GM12801 (cell line): ENCODE data around the gene SHISA6.

Experiments used
- TF ChIP-seq, protein P1 (sequence below): IDR thresholded peaks from one replicate; pipeline ENCODE4 v1.5.1; 2011; ENCODE audit warnings: control low read depth; ENCODE audit not compliant: insufficient read length; ENCODE audit errors: extremely low read depth

Gene SHISA6

DNA sequence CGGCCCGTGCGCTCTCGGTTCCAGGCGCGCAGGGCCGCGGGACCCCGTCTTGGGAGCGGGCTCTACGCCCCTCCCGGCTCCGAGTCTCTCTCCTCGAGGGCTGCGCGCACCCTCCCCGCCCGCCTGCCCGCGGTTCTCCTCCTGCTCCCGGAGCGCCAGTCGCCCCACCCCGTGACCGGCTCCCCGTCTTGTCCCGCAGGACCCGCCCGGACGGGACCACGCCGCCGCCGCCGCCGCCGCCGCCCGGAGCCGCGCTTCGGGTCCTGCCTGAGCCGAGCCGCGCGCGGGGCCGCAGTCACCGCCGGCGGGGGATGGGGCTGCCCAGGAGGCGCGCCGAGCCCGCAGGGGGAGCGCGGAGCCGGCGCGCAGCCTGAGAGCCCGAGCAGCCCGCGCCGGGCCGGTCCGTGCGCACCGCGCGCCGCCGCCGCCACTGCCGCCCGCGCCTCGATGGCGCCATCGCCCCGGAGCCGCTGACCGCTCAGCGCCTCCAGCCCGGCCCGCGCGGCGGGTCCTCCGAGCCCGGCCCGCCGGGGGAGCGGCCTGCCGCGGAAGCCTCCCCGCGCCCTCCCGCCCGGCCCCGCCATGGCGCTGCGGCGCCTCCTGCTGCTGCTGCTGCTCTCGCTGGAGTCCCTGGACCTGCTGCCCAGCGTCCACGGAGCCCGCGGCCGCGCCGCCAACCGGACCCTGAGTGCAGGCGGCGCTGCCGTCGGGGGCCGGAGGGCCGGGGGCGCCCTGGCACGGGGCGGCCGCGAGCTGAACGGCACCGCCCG is at the start of gene SHISA6:
Gene SHISA6, plus strand, starts transcription at position 373 of the 770 bp plus-strand sequence.
- TF ChIP-seq, protein P1, sequence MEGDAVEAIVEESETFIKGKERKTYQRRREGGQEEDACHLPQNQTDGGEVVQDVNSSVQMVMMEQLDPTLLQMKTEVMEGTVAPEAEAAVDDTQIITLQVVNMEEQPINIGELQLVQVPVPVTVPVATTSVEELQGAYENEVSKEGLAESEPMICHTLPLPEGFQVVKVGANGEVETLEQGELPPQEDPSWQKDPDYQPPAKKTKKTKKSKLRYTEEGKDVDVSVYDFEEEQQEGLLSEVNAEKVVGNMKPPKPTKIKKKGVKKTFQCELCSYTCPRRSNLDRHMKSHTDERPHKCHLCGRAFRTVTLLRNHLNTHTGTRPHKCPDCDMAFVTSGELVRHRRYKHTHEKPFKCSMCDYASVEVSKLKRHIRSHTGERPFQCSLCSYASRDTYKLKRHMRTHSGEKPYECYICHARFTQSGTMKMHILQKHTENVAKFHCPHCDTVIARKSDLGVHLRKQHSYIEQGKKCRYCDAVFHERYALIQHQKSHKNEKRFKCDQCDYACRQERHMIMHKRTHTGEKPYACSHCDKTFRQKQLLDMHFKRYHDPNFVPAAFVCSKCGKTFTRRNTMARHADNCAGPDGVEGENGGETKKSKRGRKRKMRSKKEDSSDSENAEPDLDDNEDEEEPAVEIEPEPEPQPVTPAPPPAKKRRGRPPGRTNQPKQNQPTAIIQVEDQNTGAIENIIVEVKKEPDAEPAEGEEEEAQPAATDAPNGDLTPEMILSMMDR, result no peak

DNA sequence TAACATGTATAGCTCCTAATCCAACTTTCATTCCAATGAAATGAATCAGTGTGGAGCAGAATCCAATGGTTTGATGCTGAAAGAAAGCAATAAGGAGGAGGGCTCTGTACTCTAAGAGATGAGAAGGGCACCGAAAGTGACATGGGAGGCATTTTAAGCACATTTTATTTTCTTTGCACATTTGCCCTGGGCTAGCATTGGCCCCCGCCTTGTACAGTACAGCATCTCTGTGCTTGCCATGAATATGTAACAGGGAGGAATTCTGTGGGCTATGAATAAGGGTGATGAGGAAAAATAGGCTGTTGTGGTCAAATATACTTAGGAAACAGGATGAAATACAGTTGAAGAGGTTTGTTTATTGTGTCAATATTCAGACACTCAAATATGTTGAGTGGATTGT is 45.2 kb upstream of the SHISA6 start:
- TF ChIP-seq, protein P1, result no peak

DNA sequence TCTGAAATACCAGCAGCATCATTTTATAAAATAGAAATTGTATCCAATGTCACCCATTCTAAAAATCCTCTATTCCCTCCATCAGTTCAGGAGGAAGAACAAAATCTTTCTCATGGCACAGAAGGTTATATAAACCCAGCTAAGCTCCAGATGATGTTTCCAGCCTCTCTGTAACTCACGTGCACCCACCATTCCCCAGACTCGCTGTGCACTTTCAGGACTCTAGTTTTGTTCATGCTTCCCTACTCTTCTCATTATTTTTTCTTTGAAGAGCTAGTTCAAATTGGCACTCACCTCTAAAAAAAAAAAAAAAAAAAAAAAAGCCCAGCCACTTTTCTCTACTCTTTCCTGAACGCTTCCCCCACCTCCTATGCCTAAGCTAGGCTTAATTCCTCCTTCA is 36.0 kb upstream of the SHISA6 start:
- TF ChIP-seq, protein P1, result no peak

DNA sequence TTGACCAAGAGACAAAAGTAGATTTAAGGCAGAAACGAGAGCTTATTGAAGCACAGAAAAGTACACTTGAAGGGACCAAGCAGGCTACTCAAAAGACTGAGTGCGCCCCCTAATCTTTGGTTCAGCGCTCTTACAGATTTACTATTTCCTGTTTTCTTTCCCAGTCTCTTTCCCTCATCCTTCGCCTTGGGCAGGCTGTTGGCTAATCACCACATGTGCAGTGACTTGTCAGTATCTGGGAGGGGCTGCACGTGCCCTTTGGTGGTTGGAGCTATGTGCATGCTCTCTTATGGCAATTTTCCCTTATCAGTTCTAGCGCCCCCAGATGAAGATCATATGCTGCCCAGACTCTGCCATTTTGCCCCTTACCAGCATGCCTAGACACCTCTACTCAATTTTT is 35.4 kb upstream of the SHISA6 start:
- TF ChIP-seq, protein P1, result no peak

DNA sequence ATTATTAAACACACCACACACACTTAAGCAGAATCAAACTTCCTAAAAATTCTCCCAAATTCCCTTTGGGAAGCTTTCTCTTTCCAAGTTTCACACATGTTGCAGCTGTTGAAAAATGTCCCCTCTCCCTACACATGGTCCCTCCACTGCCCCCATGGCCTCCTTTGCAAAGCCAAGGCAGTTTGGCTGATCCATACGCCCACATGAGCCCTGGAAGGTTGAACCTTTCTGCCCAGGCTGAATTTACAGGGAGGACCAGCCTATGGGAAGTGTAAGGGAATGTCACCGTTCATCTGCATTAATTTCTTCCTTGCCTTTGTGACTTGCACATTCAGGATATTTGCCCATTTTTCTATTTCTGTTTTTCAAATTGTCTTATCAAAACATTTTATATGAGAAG is 31.1 kb upstream of the SHISA6 start:
- TF ChIP-seq, protein P1, result no peak

DNA sequence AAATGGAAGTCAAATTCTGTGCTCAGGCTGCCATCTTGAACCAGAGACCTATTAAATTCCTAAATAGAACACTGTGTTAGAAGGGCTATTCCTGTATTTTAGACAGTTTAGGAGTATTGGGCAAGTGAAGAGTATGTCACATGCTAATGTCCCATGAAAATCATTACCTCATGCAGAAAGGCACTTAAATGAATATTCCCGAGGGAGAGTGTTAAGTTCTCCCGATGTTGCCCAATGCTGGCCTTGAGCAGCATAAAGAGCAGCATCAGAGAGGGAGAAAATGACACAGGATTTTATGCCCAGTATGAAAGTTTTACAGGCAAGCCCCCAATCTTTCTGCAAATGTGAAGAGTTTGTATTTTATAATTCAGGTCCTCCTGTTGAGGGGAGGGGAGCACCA is 28.2 kb upstream of the SHISA6 start:
- TF ChIP-seq, protein P1, result no peak

DNA sequence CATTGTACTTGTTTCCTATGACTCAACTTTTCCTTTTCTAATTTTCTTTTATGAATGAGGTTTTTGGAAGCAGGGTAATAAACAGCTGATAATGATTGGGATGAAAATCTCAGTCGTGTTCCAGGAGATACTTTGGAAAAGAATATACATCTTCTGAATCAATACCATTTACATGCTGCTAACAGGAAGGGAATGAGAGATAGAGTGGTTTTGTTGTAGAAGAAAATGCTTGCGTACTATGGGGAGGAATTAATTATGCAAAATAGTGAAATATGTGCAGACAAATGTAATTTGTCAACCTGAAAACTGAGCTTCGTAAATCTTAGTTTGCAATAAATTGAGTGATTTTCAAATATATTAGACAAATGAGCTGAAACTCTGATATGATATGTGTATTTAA is 24.0 kb upstream of the SHISA6 start:
- TF ChIP-seq, protein P1, result no peak
